Fibroblast of skin of left quadriceps (primary cell): ENCODE data around the gene SLC41A2.
A peak's percentile ranks its signal among the peaks of the same experiment; 100 is the strongest.

Experiments
- DNase-seq, 2 experiments: peaks; one replicate each; pipeline ENCODE4 v3.0.0-alpha.2; 2013; ENCODE audit warnings: low read depth in 2 of 2

SLC41A2 gene

GRCh38 chr12:104930388-104931326 is 27.4 kb downstream of the SLC41A2 start:
- no peak for DNase-seq

- peak; percentile 30 to 46 for DNase-seq
Measured at GRCh38 chr12:104929977-104930376, 28.1 kb downstream of the SLC41A2 start.

GRCh38 chr12:104929368-104929767 is 28.7 kb downstream of the SLC41A2 start:
- no peak for DNase-seq

GRCh38 chr12:104928036-104928745 is 29.9 kb downstream of the SLC41A2 start:
- peak; percentile 47 to 59 for DNase-seq

- no peak for DNase-seq
Measured at GRCh38 chr12:104925501-104925900, 32.6 kb downstream of the SLC41A2 start.

- no peak for DNase-seq
Measured at GRCh38 chr12:104921340-104921739, 36.8 kb downstream of the SLC41A2 start.

GRCh38 chr12:104911942-104912341 is 46.1 kb downstream of the SLC41A2 start:
- no peak for DNase-seq

- DNase-seq, result no peak
Measured at GRCh38 chr12:104910196-104910840, 47.8 kb downstream of the SLC41A2 start.

- no peak for DNase-seq
Measured at GRCh38 chr12:104909761-104910160, 48.3 kb downstream of the SLC41A2 start.
